Measurements from ENCODE around the gene MN1.

MN1 gene

GRCh38 chr22:27823221-27823620 is 21.7 kb upstream of the MN1 start:
- no peaks in the 10 kb centered on the region for H3F3A ChIP-seq (ENCODE audit: insufficient read depth)
- H3K9me2 ChIP-seq (replicated peaks; ENCODE audit: insufficient read depth, low read length): no peaks in the 10 kb centered on the region
- H3K4me2 ChIP-seq (ENCODE audit: low read depth, low read length, poor library complexity, severe bottlenecking): no peak overlapping the region
- H4K20me1 ChIP-seq (ENCODE audit: low read depth, low read length): no peaks in the 10 kb centered on the region
- H2AFZ ChIP-seq (ENCODE audit: low read depth, low read length, severe bottlenecking): no peak overlapping the region
- H3K9ac ChIP-seq (ENCODE audit: low read length): no peak overlapping the region
- H3K79me2 ChIP-seq (ENCODE audit: insufficient read depth, low read length): no peaks in the 10 kb centered on the region
- no peaks in the 10 kb centered on the region for H3K27me3 ChIP-seq (ENCODE audit: low read length)
- H3K27ac ChIP-seq (ENCODE audit: low read depth, low read length): no peak overlapping the region
- H3K36me3 ChIP-seq (ENCODE audit: low read length): no peaks in the 10 kb centered on the region
- TF ChIP-seq EZH2phosphoT487 (conservative IDR thresholded peaks at IDR 0.05; ENCODE audit: low read length) (no peak), CTCF (IDR thresholded peaks at IDR 0.05; ENCODE audit: insufficient read depth, low read length, poor library complexity, severe bottlenecking) (no peak)
- no peaks in the 10 kb centered on the region for H3K9me3 ChIP-seq (ENCODE audit: insufficient read depth, low read length)
- H3K4me3 ChIP-seq (ENCODE audit: insufficient read depth, low read length, poor library complexity, severe bottlenecking): no peak overlapping the region

GRCh38 chr22:27820896-27821866 is 19.6 kb upstream of the MN1 start:
- Histone ChIP-seq H3K27ac (ENCODE audit: low read depth, low read length) (no peak overlapping the region), H4K20me1 (ENCODE audit: low read depth, low read length) (no peaks in the 10 kb centered on the region), H3K9me3 (ENCODE audit: insufficient read depth, low read length) (no peaks in the 10 kb centered on the region), H3K9me2 (replicated peaks; ENCODE audit: insufficient read depth, low read length) (no peaks in the 10 kb centered on the region), H3K27me3 (ENCODE audit: low read length) (no peaks in the 10 kb centered on the region), H3K36me3 (ENCODE audit: low read length) (no peaks in the 10 kb centered on the region), H3K4me2 (ENCODE audit: low read depth, low read length, poor library complexity, severe bottlenecking) (no peak overlapping the region), H3K79me2 (ENCODE audit: insufficient read depth, low read length) (no peaks in the 10 kb centered on the region), H3F3A (ENCODE audit: insufficient read depth) (no peaks in the 10 kb centered on the region), H2AFZ (ENCODE audit: low read depth, low read length, severe bottlenecking) (no peak overlapping the region), H3K4me3 (ENCODE audit: insufficient read depth, low read length, poor library complexity, severe bottlenecking) (no peak overlapping the region), H3K9ac (ENCODE audit: low read length) (no peak overlapping the region)
- TF ChIP-seq CTCF (IDR thresholded peaks at IDR 0.05; ENCODE audit: insufficient read depth, low read length, poor library complexity, severe bottlenecking): no peak
- TF ChIP-seq EZH2phosphoT487 (conservative IDR thresholded peaks at IDR 0.05; ENCODE audit: low read length): no peak

GRCh38 chr22:27816552-27816951 is 15.0 kb upstream of the MN1 start:
- H3F3A ChIP-seq (ENCODE audit: insufficient read depth): no peaks in the 10 kb centered on the region
- no peaks in the 10 kb centered on the region for H3K79me2 ChIP-seq (ENCODE audit: insufficient read depth, low read length)
- H3K4me3 ChIP-seq (ENCODE audit: insufficient read depth, low read length, poor library complexity, severe bottlenecking): no peak overlapping the region
- H2AFZ ChIP-seq (ENCODE audit: low read depth, low read length, severe bottlenecking): no peak overlapping the region
- H3K9ac ChIP-seq (ENCODE audit: low read length): no peak overlapping the region
- H3K36me3 ChIP-seq (ENCODE audit: low read length): no peaks in the 10 kb centered on the region
- H3K4me2 ChIP-seq (ENCODE audit: low read depth, low read length, poor library complexity, severe bottlenecking): no peak overlapping the region
- TF ChIP-seq CTCF (IDR thresholded peaks at IDR 0.05; ENCODE audit: insufficient read depth, low read length, poor library complexity, severe bottlenecking) (no peak), EZH2phosphoT487 (conservative IDR thresholded peaks at IDR 0.05; ENCODE audit: low read length) (no peak)
- H4K20me1 ChIP-seq (ENCODE audit: low read depth, low read length): no peaks in the 10 kb centered on the region
- H3K27me3 ChIP-seq (ENCODE audit: low read length): no peaks in the 10 kb centered on the region
- no peaks in the 10 kb centered on the region for H3K9me2 ChIP-seq (replicated peaks; ENCODE audit: insufficient read depth, low read length)
- no peak overlapping the region for H3K27ac ChIP-seq (ENCODE audit: low read depth, low read length)
- no peaks in the 10 kb centered on the region for H3K9me3 ChIP-seq (ENCODE audit: insufficient read depth, low read length)

Measured in SU-DHL-6 (cell line).